Measurements from ENCODE around the gene TMEM94. TPM values are rescaled to one million over a fixed set of nuclear protein-coding genes. Genes with fewer than 3 reads are reported as not detected.

Gene TMEM94
- total RNA-seq, 1 experiment from 2014 or later, result 61.4 TPM

- Histone ChIP-seq H3K4ac (ENCODE audit: low read depth, low read length) (no peak within 1 kb of the TSS), H3K18ac (ENCODE audit: insufficient read length, low read depth, low read length) (peak within 1 kb of the TSS; percentile 87), H3K14ac (ENCODE audit: insufficient read depth, low read length) (peak within 1 kb of the TSS; percentile 50), H3K79me1 (ENCODE audit: insufficient read depth, low read depth, low read length, poor library complexity, severe bottlenecking) (no peaks in the 10 kb centered on the region), H3K27me3 (ENCODE audit: insufficient read depth, low read length) (no peaks in the 10 kb centered on the region), H2BK5ac (ENCODE audit: insufficient read length, low read length) (no peak within 1 kb of the TSS), H3K9me3 (ENCODE audit: control insufficient read depth, low read depth, low read length) (no peaks in the 10 kb centered on the region), H3K23ac (ENCODE audit: insufficient read length, low read depth, low read length) (no peak within 1 kb of the TSS), H3T11ph (ENCODE audit: low read length) (no peak within 1 kb of the TSS), H4K8ac (replicated peaks; ENCODE audit: insufficient read length, low read depth, low read length) (no peak within 1 kb of the TSS), H3K27ac (ENCODE audit: insufficient read length, low read depth, low read length) (no peak within 1 kb of the TSS), H3K4me2 (ENCODE audit: insufficient read depth, insufficient read length, low read length) (peak within 1 kb of the TSS; percentile 69), H3K23me2 (ENCODE audit: insufficient read length, low read depth, low read length, poor library complexity, severe bottlenecking) (peaks cover 8% of the 10 kb centered on the region), H4K91ac (ENCODE audit: insufficient read length, low read depth, low read length) (no peak within 1 kb of the TSS), H2AFZ (ENCODE audit: low read length) (no peak within 1 kb of the TSS), H2BK120ac (ENCODE audit: low read depth, low read length, poor library complexity, severe bottlenecking) (no peak within 1 kb of the TSS), H3K4me1 (ENCODE audit: insufficient read depth, low read length) (no peaks in the 10 kb centered on the region; the same call in 1 of the 2 replicates), H2BK20ac (ENCODE audit: low read depth, low read length, poor library complexity, severe bottlenecking) (no peak within 1 kb of the TSS), H3K9ac (ENCODE audit: extremely low read depth, insufficient read length, low read length) (peak within 1 kb of the TSS; percentile 46), H2BK12ac (ENCODE audit: insufficient read length, low read depth, low read length) (no peak within 1 kb of the TSS), H3K79me2 (ENCODE audit: insufficient read depth, low read length) (no peaks in the 10 kb centered on the region; the same call in 1 of the 2 replicates), H2AK5ac (ENCODE audit: insufficient read length, low read length) (no peak within 1 kb of the TSS), H4K5ac (ENCODE audit: insufficient read length, low read depth, low read length) (no peak within 1 kb of the TSS), H4K20me1 (ENCODE audit: control insufficient read depth, insufficient read depth, insufficient read length) (no peaks in the 10 kb centered on the region), H3K56ac (ENCODE audit: insufficient read length, low read depth, low read length) (no peak within 1 kb of the TSS), H2BK15ac (ENCODE audit: low read depth, low read length) (no peak within 1 kb of the TSS)
- Mint-ChIP-seq H3K36me3 (ENCODE audit: insufficient read depth in 1 of 3, low read depth in 3 of 3) (peaks cover 13 to 42% (median 41%) of the 10 kb centered on the region in 3 experiments; a peak in 6 of 7 replicates), H3K4me3 (peak within 1 kb of the TSS; percentile 73 to 86), H3K9me3 (no peaks in the 10 kb centered on the region), H3K27me3 (ENCODE audit: low read depth) (no peaks in the 10 kb centered on the region; the same call in 1 of the 2 replicates), H3K27ac (no peak within 1 kb of the TSS), H3K4me1 (peaks cover 17 to 26% of the 10 kb centered on the region in 2 experiments)
- DNase-seq, result peak; percentile 98
- TF ChIP-seq CTCF (conservative IDR thresholded peaks at IDR 0.05), result peak; percentile 99
- no CpG with 5 or more reads among the region's 78 CpGs for WGBS (ENCODE audit: extremely low coverage, insufficient read length, low lambda C conversion rate)
These were observed 59.2 kb downstream of the TMEM94 start, which contains the start of gene CASKIN2 for GRCh38 chr17:75515496-75516254. TSS of gene CASKIN2 (minus strand) at chr17:75515537. CDS start at chr17:75513804, 1,733 bp downstream.
